H9 (cell line): ENCODE data around the gene TCF23. TPM values are rescaled to one million over a fixed set of nuclear protein-coding genes. Genes with fewer than 3 reads are reported as not detected.

Experiments
- DNase-seq: peaks from one replicate; pipeline ENCODE4 v3.0.0-alpha.2; 2017
- H2AFZ ChIP-seq: one replicate; pipeline ENCODE4 v1.6.1; 2013; ENCODE audit warnings: mild to moderate bottlenecking, low read length, control low read depth, moderate library complexity
- H2AK5ac ChIP-seq: 2 replicates; pipeline ENCODE4 v1.6.1; 2013; ENCODE audit warnings: low read length, control low read depth, mixed read lengths; ENCODE audit not compliant: insufficient read length
- H2BK120ac ChIP-seq: one replicate; pipeline ENCODE4 v1.6.1; 2013; ENCODE audit warnings: low read depth, mild to moderate bottlenecking, low read length, control low read depth, inconsistent platforms; ENCODE audit not compliant: poor library complexity, severe bottlenecking
- H2BK12ac ChIP-seq: 2 replicates; pipeline ENCODE4 v1.6.1; 2013; ENCODE audit warnings: low read length, control low read depth, mixed read lengths, low read depth; ENCODE audit not compliant: insufficient read length
- H2BK15ac ChIP-seq: 2 replicates; pipeline ENCODE4 v1.6.1; 2013; ENCODE audit warnings: low read depth, low read length, control low read depth
- H2BK20ac ChIP-seq: one replicate; pipeline ENCODE4 v1.6.1; 2013; ENCODE audit warnings: low read depth, mild to moderate bottlenecking, low read length, control low read depth, inconsistent platforms; ENCODE audit not compliant: poor library complexity, severe bottlenecking
- H2BK5ac ChIP-seq: 2 replicates; pipeline ENCODE4 v1.6.1; 2013; ENCODE audit warnings: low read length, control low read depth, mixed read lengths; ENCODE audit not compliant: insufficient read length
- H3K14ac ChIP-seq: 2 replicates; pipeline ENCODE4 v1.6.1; 2013; ENCODE audit warnings: low read length, control low read depth; ENCODE audit not compliant: insufficient read depth
- H3K18ac ChIP-seq: 2 replicates; pipeline ENCODE4 v1.6.1; 2013; ENCODE audit warnings: low read depth, mild to moderate bottlenecking, mixed read lengths, low read length, control low read depth; ENCODE audit not compliant: insufficient read length
- H3K23ac ChIP-seq: 2 replicates; pipeline ENCODE4 v1.6.1; 2013; ENCODE audit warnings: low read length, control low read depth, mixed read lengths, low read depth; ENCODE audit not compliant: insufficient read length
- H3K23me2 ChIP-seq: 2 replicates; pipeline ENCODE4 v1.6.1; 2013; ENCODE audit warnings: low read depth, mild to moderate bottlenecking, mixed read lengths, low read length, control low read depth; ENCODE audit not compliant: insufficient read length, poor library complexity, severe bottlenecking
- H3K27ac ChIP-seq: 2 replicates; pipeline ENCODE4 v1.5.1; 2013; ENCODE audit warnings: low read length, control low read depth, mixed read lengths, low read depth; ENCODE audit not compliant: insufficient read length
- H3K27me3 ChIP-seq: 2 replicates; pipeline ENCODE4 v1.6.1; 2013; ENCODE audit warnings: low read length, control low read depth, inconsistent platforms; ENCODE audit not compliant: insufficient read depth
- H3K4ac ChIP-seq: 2 replicates; pipeline ENCODE4 v1.6.1; 2013; ENCODE audit warnings: low read depth, mild to moderate bottlenecking, control low read depth, inconsistent platforms, low read length, moderate library complexity
- H3K4me1 ChIP-seq: 2 replicates; pipeline ENCODE4 v1.6.1; 2013; ENCODE audit warnings: low read length, control low read depth, inconsistent platforms; ENCODE audit not compliant: insufficient read depth
- H3K4me2 ChIP-seq: 2 replicates; pipeline ENCODE4 v1.6.1; 2013; ENCODE audit warnings: low read length, control low read depth, mixed read lengths; ENCODE audit not compliant: insufficient read length, insufficient read depth
- H3K56ac ChIP-seq: 2 replicates; pipeline ENCODE4 v1.6.1; 2013; ENCODE audit warnings: low read depth, mild to moderate bottlenecking, mixed read lengths, low read length, control low read depth; ENCODE audit not compliant: insufficient read length
- H3K79me1 ChIP-seq: 2 replicates; pipeline ENCODE4 v1.6.1; 2013; ENCODE audit warnings: low read depth, mild to moderate bottlenecking, moderate library complexity, low read length, control low read depth, inconsistent platforms; ENCODE audit not compliant: insufficient read depth, poor library complexity, severe bottlenecking
- H3K79me2 ChIP-seq: 2 replicates; pipeline ENCODE4 v1.6.1; 2013; ENCODE audit warnings: low read length, control low read depth, inconsistent platforms; ENCODE audit not compliant: insufficient read depth
- H3K9ac ChIP-seq: 2 replicates; pipeline ENCODE4 v1.6.1; 2013; ENCODE audit warnings: low read length, control low read depth, mixed read lengths; ENCODE audit not compliant: insufficient read length; ENCODE audit errors: extremely low read depth
- H3K9me3 ChIP-seq: one replicate; pipeline ENCODE4 v1.6.1; 2013; ENCODE audit warnings: low read depth, low read length, inconsistent platforms; ENCODE audit not compliant: control insufficient read depth
- H3T11ph ChIP-seq: one replicate; pipeline ENCODE4 v1.6.1; 2013; ENCODE audit warnings: mild to moderate bottlenecking, low read length, control low read depth, inconsistent platforms
- H4K20me1 ChIP-seq: one replicate; pipeline ENCODE4 v1.6.1; 2013; ENCODE audit not compliant: control insufficient read depth, insufficient read length, insufficient read depth
- H4K5ac ChIP-seq: 2 replicates; pipeline ENCODE4 v1.6.1; 2013; ENCODE audit warnings: low read depth, mild to moderate bottlenecking, mixed read lengths, low read length, control low read depth; ENCODE audit not compliant: insufficient read length
- H4K8ac ChIP-seq: replicated peaks from 2 replicates; pipeline ENCODE4 v1.6.1; 2013; ENCODE audit warnings: low read length, control low read depth, mixed read lengths, low read depth; ENCODE audit not compliant: insufficient read length
- H4K91ac ChIP-seq: 2 replicates; pipeline ENCODE4 v1.6.1; 2013; ENCODE audit warnings: low read depth, mild to moderate bottlenecking, moderate library complexity, mixed read lengths, low read length, control low read depth; ENCODE audit not compliant: insufficient read length
- H3K27ac Mint-ChIP-seq, 3 experiments: 2 replicates in 2 of 3; 3 replicates in 1 of 3; pipeline ENCODE4 v1.8.0; 2020 to 2021; ENCODE audit warnings: mixed read lengths in 3 of 3, mild to moderate bottlenecking in 1 of 3, moderate library complexity in 1 of 3
- H3K27me3 Mint-ChIP-seq: 2 replicates; pipeline ENCODE4 v1.8.0; 2021; ENCODE audit warnings: low read depth, mild to moderate bottlenecking, moderate library complexity, mixed read lengths
- H3K36me3 Mint-ChIP-seq, 3 experiments: 2 replicates in 2 of 3; 3 replicates in 1 of 3; pipeline ENCODE4 v1.8.0; 2020 to 2021; ENCODE audit warnings: low read depth in 3 of 3, mixed read lengths in 3 of 3; ENCODE audit not compliant: insufficient read depth in 1 of 3
- H3K4me1 Mint-ChIP-seq, 2 experiments: 2 replicates each; pipeline ENCODE4 v1.8.0; 2020; ENCODE audit warnings: mixed read lengths in 2 of 2
- H3K4me3 Mint-ChIP-seq, 2 experiments: 2 replicates in 1 of 2; 3 replicates in 1 of 2; pipeline ENCODE4 v1.8.0; 2020 to 2021; ENCODE audit warnings: mild to moderate bottlenecking in 2 of 2, mixed read lengths in 2 of 2, moderate library complexity in 1 of 2
- H3K9me3 Mint-ChIP-seq, 2 experiments: 2 replicates in 1 of 2; 3 replicates in 1 of 2; pipeline ENCODE4 v1.8.0; 2020; ENCODE audit warnings: mild to moderate bottlenecking in 2 of 2, mixed read lengths in 2 of 2, moderate library complexity in 1 of 2
- WGBS: extraction: QIAGEN DNeasy Blood & Tissue Kit; methylation state at CpG from one replicate; pipeline ENCODE4 v1.1.7; 2013; ENCODE audit warnings: missing lambda C conversion rate, low lambda C conversion rate, mixed read lengths; ENCODE audit not compliant: insufficient read length; ENCODE audit errors: extremely low coverage; 5-methylcytosine and 5-hydroxymethylcytosine counted together
- total RNA-seq: library from RNA; stranded (reverse); gene quantifications from 2 replicates; pipeline ENCODE4 v1.2.1, GENCODE V29; 2021
- TF ChIP-seq, protein P1 (sequence below): fragments of 200-600 bp; sonication (generic); conservative IDR thresholded peaks from 3 replicates; pipeline ENCODE4 v1.8.0; 2021; ENCODE audit warnings: antibody characterized with exemption, mild to moderate bottlenecking

Gene TCF23
- total RNA-seq, 1 experiment from 2014 or later: not detected

DNA sequence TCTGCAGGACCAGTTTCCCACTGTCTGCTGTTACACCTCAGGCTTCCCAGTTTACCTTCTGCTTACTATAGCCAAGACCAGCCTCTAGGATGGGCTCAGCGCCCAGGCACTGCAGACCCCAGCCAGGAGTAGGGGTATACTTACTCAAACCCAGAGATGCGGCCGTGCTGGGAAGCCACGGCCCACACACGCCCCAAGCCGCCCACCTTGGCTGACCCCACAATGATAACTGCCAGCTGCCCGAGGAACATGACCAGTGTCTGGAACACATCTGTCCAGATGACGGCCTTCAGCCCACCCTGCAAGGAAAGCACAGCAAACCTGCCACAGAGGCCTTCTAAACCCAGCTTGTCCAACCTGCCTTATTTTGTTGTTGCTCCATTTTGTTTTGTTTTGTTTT, 56.4 kb downstream of the TCF23 start:
- Histone ChIP-seq H3K79me2 (no peaks in the 10 kb centered on the region), H4K20me1 (no peaks in the 10 kb centered on the region), H2BK5ac (no peak overlapping the region), H3K56ac (no peak overlapping the region), H3K4ac (no peak overlapping the region), H2BK12ac (no peak overlapping the region), H2BK15ac (no peak overlapping the region), H2AFZ (no peak overlapping the region), H3K18ac (no peak overlapping the region), H4K5ac (no peak overlapping the region), H3K9me3 (no peaks in the 10 kb centered on the region), H3K79me1 (no peaks in the 10 kb centered on the region), H3K27ac (no peak overlapping the region), H2BK120ac (no peak overlapping the region), H3K9ac (no peak overlapping the region), H2BK20ac (no peak overlapping the region), H3K23me2 (no peaks in the 10 kb centered on the region), H3T11ph (no peak overlapping the region), H3K23ac (no peak overlapping the region), H2AK5ac (no peak overlapping the region), H3K14ac (no peak overlapping the region), H3K4me1 (no peaks in the 10 kb centered on the region), H3K4me2 (no peak overlapping the region), H4K91ac (no peak overlapping the region), H3K27me3 (no peaks in the 10 kb centered on the region), H4K8ac (no peak overlapping the region)
- DNase-seq: no peak
- Mint-ChIP-seq H3K9me3 (no peaks in the 10 kb centered on the region), H3K4me3 (no peak overlapping the region), H3K4me1 (peaks cover 21 to 24% of the 10 kb centered on the region in 2 experiments), H3K27me3 (no peaks in the 10 kb centered on the region), H3K27ac (no peak overlapping the region; a peak in 1 of 7 replicates), H3K36me3 (peaks cover 64 to 97% (median 95%) of the 10 kb centered on the region in 3 experiments)
- WGBS: no CpG with 5 or more reads among the region's 8 CpGs
- TF ChIP-seq, protein P1, sequence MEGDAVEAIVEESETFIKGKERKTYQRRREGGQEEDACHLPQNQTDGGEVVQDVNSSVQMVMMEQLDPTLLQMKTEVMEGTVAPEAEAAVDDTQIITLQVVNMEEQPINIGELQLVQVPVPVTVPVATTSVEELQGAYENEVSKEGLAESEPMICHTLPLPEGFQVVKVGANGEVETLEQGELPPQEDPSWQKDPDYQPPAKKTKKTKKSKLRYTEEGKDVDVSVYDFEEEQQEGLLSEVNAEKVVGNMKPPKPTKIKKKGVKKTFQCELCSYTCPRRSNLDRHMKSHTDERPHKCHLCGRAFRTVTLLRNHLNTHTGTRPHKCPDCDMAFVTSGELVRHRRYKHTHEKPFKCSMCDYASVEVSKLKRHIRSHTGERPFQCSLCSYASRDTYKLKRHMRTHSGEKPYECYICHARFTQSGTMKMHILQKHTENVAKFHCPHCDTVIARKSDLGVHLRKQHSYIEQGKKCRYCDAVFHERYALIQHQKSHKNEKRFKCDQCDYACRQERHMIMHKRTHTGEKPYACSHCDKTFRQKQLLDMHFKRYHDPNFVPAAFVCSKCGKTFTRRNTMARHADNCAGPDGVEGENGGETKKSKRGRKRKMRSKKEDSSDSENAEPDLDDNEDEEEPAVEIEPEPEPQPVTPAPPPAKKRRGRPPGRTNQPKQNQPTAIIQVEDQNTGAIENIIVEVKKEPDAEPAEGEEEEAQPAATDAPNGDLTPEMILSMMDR: no peak
